SH-SY5Y (cell line): ENCODE measurements around the gene ZBTB1.

Experiments used
- GATA2 ChIP-seq: IDR thresholded peaks from 2 replicates; pipeline ENCODE4 v1.6.1; 2011; ENCODE audit warnings: mild to moderate bottlenecking, low read depth, low read length
- GATA3 ChIP-seq: IDR thresholded peaks from 2 replicates; pipeline ENCODE4 v1.6.1; 2011; ENCODE audit warnings: low read depth, mild to moderate bottlenecking, low read length, moderate library complexity

Gene ZBTB1

GRCh38 chr14:64475585-64476273 lies 28.8 kb upstream of the ZBTB1 start:
- TF ChIP-seq GATA3 (no peak), GATA2 (peak; percentile 25; the same call in 1 of the 2 replicates)

GRCh38 chr14:64476438-64476837 lies 28.1 kb upstream of the ZBTB1 start:
- TF ChIP-seq GATA3 = no peak

- no peak for TF ChIP-seq GATA3
Measured at GRCh38 chr14:64478634-64479250, 25.8 kb upstream of the ZBTB1 start.

GRCh38 chr14:64488590-64489099 lies 15.9 kb upstream of the ZBTB1 start:
- TF ChIP-seq GATA2 = no peak
- no peak for TF ChIP-seq GATA3

- TF ChIP-seq GATA3 (no peak), GATA2 (no peak)
Measured at GRCh38 chr14:64491637-64492036, 12.9 kb upstream of the ZBTB1 start.

GRCh38 chr14:64493455-64493854 lies 11.1 kb upstream of the ZBTB1 start:
- TF ChIP-seq GATA2 (no peak), GATA3 (no peak)

GRCh38 chr14:64495252-64495651 lies 9.3 kb upstream of the ZBTB1 start:
- TF ChIP-seq GATA2 (no peak), GATA3 (no peak)

GRCh38 chr14:64496764-64497163 lies 7.8 kb upstream of the ZBTB1 start:
- TF ChIP-seq GATA2 = 0 out of 2 replicates have a peak, but pooled peaks have one; percentile 11
- no peak for TF ChIP-seq GATA3

- TF ChIP-seq GATA3 = no peak
- TF ChIP-seq GATA2 = no peak
Measured at GRCh38 chr14:64500088-64500487, 4.5 kb upstream of the ZBTB1 start.

GRCh38 chr14:64501411-64502171 lies 3.0 kb upstream of the ZBTB1 start:
- TF ChIP-seq GATA2 (peak; percentile 91), GATA3 (peak; percentile 68; the same call in 1 of the 2 replicates)

- no peak for TF ChIP-seq GATA3
- TF ChIP-seq GATA2 = no peak
Measured at GRCh38 chr14:64502456-64502855, 2.1 kb upstream of the ZBTB1 start.

- TF ChIP-seq GATA3 (no peak), GATA2 (no peak)
Measured at GRCh38 chr14:64502887-64503433, 1.6 kb upstream of the ZBTB1 start.

- TF ChIP-seq GATA2 (no peak), GATA3 (no peak)
Measured at GRCh38 chr14:64503434-64504309, 898 bp upstream of the ZBTB1 start, which contains the start of gene ZBTB25. ZBTB25 (minus strand) TSS chr14:64503838; CDS start chr14:64490533, 13,305 bp downstream.
